ENCODE data around the gene SIRT1. TPM values are rescaled to one million over a fixed set of nuclear protein-coding genes. Genes with fewer than 3 reads are reported as not detected.

The SIRT1 gene
- total RNA-seq, 1 experiment from 2014 or later, result 22.8 TPM

DNA sequence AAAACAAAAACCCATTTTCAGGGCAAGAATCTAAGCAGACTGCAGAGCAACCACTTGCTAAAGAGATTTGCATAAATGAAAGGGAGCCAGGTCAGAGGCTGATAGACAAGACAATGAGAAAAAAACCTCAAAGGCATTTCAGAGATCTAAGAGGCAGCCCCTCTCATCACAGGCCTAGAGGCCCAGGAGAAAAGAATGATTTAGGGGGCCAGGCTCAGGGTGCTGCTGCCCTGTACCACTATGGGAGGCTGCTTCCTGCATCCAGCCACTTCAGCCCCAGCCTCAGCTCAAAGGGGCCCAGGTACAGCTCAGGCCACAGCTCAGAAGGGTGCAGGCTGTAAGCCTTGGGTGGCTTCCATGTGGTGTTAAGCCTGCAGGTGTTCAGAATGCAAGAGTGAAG lies 42.7 kb upstream of the SIRT1 start:
- CTCF ChIA-PET, result no interaction called here
- H3K79me2 ChIP-seq (ENCODE audit: insufficient read depth, low read length), result no peaks in the 10 kb centered on the region
- no peak for DNase-seq (ENCODE audit: low read depth, low spot score)
- no peaks in the 10 kb centered on the region for H3K27me3 ChIP-seq (ENCODE audit: insufficient read depth, low read length)
- no peaks in the 10 kb centered on the region for H3K9me2 ChIP-seq (ENCODE audit: insufficient read depth)
- no peak overlapping the region for H2AFZ ChIP-seq (ENCODE audit: low read depth, low read length, poor library complexity, severe bottlenecking)
- no peaks in the 10 kb centered on the region for H4K20me1 ChIP-seq (ENCODE audit: insufficient read depth)
- peaks cover 4 to 10% of the 10 kb centered on the region in 2 experiments; a peak in 3 of 4 replicates for H3K4me1 ChIP-seq (ENCODE audit: control insufficient read depth in 1 of 2, insufficient read depth in 2 of 2, low read length in 2 of 2)
- no peak for TF ChIP-seq POLR2AphosphoS5 (IDR thresholded peaks at IDR 0.05; ENCODE audit: low read depth, low read length)
- no peak for ATAC-seq
- BruUV-seq (replicated peaks), result no TSS peak
- no peak overlapping the region for H3K27ac ChIP-seq (ENCODE audit: low read depth, low read length)
- intact Hi-C loops (cut with micrococcal nuclease), result no loop called here
- POLR2A ChIA-PET, result no interaction called here
- H3K36me3 ChIP-seq (ENCODE audit: control insufficient read depth in 1 of 2, insufficient read depth in 2 of 2, low read length in 2 of 2), result no peaks in the 10 kb centered on the region
- no peak overlapping the region for H3K4me3 ChIP-seq (replicated peaks in 1 of 2; ENCODE audit: low read depth in 1 of 2, low read length in 2 of 2)
- no peaks in the 10 kb centered on the region for H3K9me3 ChIP-seq (ENCODE audit: control insufficient read depth in 1 of 2, insufficient read depth in 1 of 2, low read depth in 1 of 2, low read length in 2 of 2)
- H3K4me2 ChIP-seq (ENCODE audit: low read length), result no peak overlapping the region
- no peak overlapping the region for H3K9ac ChIP-seq (ENCODE audit: low read length)
- RAD21 ChIA-PET (ENCODE audit: low non-redundant PET in 1 of 2, low total read pairs in 2 of 2, uncharacterized antibody in 2 of 2, unreplicated experiment in 2 of 2), result no interaction called here

DNA sequence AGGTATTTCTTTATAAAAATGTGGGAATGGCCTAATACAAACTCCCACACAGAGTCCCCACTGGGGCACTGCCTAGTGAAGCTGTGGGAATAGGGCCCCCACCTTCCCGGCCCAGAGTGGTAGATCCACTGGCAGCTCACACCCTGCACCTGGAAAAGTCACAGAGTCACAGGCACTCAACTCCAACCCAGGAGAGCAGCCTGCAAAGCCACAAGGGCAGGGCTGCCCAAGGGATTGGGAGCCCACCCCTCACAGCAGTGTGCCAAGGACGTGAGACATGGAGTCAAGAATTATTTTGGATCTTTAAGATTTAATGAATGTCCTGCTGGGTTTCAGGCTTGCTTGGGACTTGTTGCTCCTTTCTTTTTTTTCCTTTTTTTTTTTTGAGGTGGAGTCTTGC lies 41.2 kb upstream of the SIRT1 start:
- no peaks in the 10 kb centered on the region for H3K9me2 ChIP-seq (ENCODE audit: insufficient read depth)
- H2AFZ ChIP-seq (ENCODE audit: low read depth, low read length, poor library complexity, severe bottlenecking), result no peak overlapping the region
- BruUV-seq (replicated peaks), result no TSS peak
- H3K27me3 ChIP-seq (ENCODE audit: insufficient read depth, low read length), result no peaks in the 10 kb centered on the region
- ATAC-seq (no peak), DNase-seq (ENCODE audit: low read depth, low spot score) (no peak)
- H3K9ac ChIP-seq (ENCODE audit: low read length), result no peak overlapping the region
- H3K4me3 ChIP-seq (replicated peaks in 1 of 2; ENCODE audit: low read depth in 1 of 2, low read length in 2 of 2), result no peak overlapping the region
- H3K27ac ChIP-seq (ENCODE audit: low read depth, low read length), result no peak overlapping the region
- no peak for TF ChIP-seq POLR2AphosphoS5 (IDR thresholded peaks at IDR 0.05; ENCODE audit: low read depth, low read length)
- TF ChIP-seq SRF (IDR thresholded peaks at IDR 0.05; ENCODE audit: low read depth), result no peak
- TF ChIP-seq, protein P1, sequence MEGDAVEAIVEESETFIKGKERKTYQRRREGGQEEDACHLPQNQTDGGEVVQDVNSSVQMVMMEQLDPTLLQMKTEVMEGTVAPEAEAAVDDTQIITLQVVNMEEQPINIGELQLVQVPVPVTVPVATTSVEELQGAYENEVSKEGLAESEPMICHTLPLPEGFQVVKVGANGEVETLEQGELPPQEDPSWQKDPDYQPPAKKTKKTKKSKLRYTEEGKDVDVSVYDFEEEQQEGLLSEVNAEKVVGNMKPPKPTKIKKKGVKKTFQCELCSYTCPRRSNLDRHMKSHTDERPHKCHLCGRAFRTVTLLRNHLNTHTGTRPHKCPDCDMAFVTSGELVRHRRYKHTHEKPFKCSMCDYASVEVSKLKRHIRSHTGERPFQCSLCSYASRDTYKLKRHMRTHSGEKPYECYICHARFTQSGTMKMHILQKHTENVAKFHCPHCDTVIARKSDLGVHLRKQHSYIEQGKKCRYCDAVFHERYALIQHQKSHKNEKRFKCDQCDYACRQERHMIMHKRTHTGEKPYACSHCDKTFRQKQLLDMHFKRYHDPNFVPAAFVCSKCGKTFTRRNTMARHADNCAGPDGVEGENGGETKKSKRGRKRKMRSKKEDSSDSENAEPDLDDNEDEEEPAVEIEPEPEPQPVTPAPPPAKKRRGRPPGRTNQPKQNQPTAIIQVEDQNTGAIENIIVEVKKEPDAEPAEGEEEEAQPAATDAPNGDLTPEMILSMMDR (IDR thresholded peaks at IDR 0.05 in 2 of 3, conservative IDR thresholded peaks at IDR 0.05 in 1 of 3; ENCODE audit: borderline replicate concordance in 1 of 3, insufficient read depth in 1 of 3, low read depth in 2 of 3, low read length in 2 of 3), result no peak
- no peak for TF ChIP-seq EGR1 (IDR thresholded peaks at IDR 0.05; ENCODE audit: low read depth)
- TF ChIP-seq CBX3 (IDR thresholded peaks at IDR 0.05; ENCODE audit: low read depth), result no peak
- no peak for TF ChIP-seq ZFX (IDR thresholded peaks at IDR 0.05)
- TF ChIP-seq, protein P2, sequence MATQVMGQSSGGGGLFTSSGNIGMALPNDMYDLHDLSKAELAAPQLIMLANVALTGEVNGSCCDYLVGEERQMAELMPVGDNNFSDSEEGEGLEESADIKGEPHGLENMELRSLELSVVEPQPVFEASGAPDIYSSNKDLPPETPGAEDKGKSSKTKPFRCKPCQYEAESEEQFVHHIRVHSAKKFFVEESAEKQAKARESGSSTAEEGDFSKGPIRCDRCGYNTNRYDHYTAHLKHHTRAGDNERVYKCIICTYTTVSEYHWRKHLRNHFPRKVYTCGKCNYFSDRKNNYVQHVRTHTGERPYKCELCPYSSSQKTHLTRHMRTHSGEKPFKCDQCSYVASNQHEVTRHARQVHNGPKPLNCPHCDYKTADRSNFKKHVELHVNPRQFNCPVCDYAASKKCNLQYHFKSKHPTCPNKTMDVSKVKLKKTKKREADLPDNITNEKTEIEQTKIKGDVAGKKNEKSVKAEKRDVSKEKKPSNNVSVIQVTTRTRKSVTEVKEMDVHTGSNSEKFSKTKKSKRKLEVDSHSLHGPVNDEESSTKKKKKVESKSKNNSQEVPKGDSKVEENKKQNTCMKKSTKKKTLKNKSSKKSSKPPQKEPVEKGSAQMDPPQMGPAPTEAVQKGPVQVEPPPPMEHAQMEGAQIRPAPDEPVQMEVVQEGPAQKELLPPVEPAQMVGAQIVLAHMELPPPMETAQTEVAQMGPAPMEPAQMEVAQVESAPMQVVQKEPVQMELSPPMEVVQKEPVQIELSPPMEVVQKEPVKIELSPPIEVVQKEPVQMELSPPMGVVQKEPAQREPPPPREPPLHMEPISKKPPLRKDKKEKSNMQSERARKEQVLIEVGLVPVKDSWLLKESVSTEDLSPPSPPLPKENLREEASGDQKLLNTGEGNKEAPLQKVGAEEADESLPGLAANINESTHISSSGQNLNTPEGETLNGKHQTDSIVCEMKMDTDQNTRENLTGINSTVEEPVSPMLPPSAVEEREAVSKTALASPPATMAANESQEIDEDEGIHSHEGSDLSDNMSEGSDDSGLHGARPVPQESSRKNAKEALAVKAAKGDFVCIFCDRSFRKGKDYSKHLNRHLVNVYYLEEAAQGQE (IDR thresholded peaks at IDR 0.05; ENCODE audit: low read depth), result no peak
- TF ChIP-seq ELF1 (IDR thresholded peaks at IDR 0.05; ENCODE audit: borderline replicate concordance, low read depth), result no peak
- no peak for TF ChIP-seq ZNF274 (IDR thresholded peaks at IDR 0.05; ENCODE audit: low read depth, low read length)
- no peak for TF ChIP-seq CEBPB (IDR thresholded peaks at IDR 0.05; ENCODE audit: low read depth)
- ChIA-PET RAD21 (ENCODE audit: low non-redundant PET in 1 of 2, low total read pairs in 2 of 2, uncharacterized antibody in 2 of 2, unreplicated experiment in 2 of 2) (no interaction called here), CTCF (no interaction called here), POLR2A (no interaction called here)
- H3K4me1 ChIP-seq (ENCODE audit: control insufficient read depth in 1 of 2, insufficient read depth in 2 of 2, low read length in 2 of 2), result peaks cover 0 to 4% of the 10 kb centered on the region in 2 experiments; a peak in 1 of 4 replicates
- intact Hi-C loops (cut with micrococcal nuclease), result no loop called here
- no peak overlapping the region for H3K4me2 ChIP-seq (ENCODE audit: low read length)
- no peaks in the 10 kb centered on the region for H3K36me3 ChIP-seq (ENCODE audit: control insufficient read depth in 1 of 2, insufficient read depth in 2 of 2, low read length in 2 of 2)
- H3K9me3 ChIP-seq (ENCODE audit: control insufficient read depth in 1 of 2, insufficient read depth in 1 of 2, low read depth in 1 of 2, low read length in 2 of 2), result no peaks in the 10 kb centered on the region
- H4K20me1 ChIP-seq (ENCODE audit: insufficient read depth), result no peaks in the 10 kb centered on the region
- H3K79me2 ChIP-seq (ENCODE audit: insufficient read depth, low read length), result no peaks in the 10 kb centered on the region

Measured in HCT116 (cell line).